Activated naive CD8-positive, alpha-beta T cell treated with anti-CD3 and anti-CD28 coated beads, Interleukin-2, amount 50 U/mL, for 24 hours (primary cell): ENCODE measurements around the gene EFNA5.

Source experiments
- ATAC-seq: fragments of 150-1000 bp; cut with Tn5 transposase; one replicate; pipeline ENCODE4 v1.10.0; 2021
- DNase-seq: peaks from one replicate; pipeline ENCODE4 v3.0.0; 2021
- H3K27ac Mint-ChIP-seq: one replicate; pipeline ENCODE4 v1.8.0; 2021; ENCODE audit warnings: mild to moderate bottlenecking, mixed read lengths
- H3K27me3 Mint-ChIP-seq: one replicate; pipeline ENCODE4 v1.8.0; 2021; ENCODE audit warnings: mixed read lengths
- H3K36me3 Mint-ChIP-seq: one replicate; pipeline ENCODE4 v1.8.0; 2021; ENCODE audit warnings: low read depth, mixed read lengths
- H3K4me1 Mint-ChIP-seq: one replicate; pipeline ENCODE4 v1.8.0; 2021; ENCODE audit warnings: mixed read lengths
- H3K4me3 Mint-ChIP-seq: one replicate; pipeline ENCODE4 v1.8.0; 2021; ENCODE audit warnings: mild to moderate bottlenecking, moderate library complexity, mixed read lengths
- H3K9me3 Mint-ChIP-seq: one replicate; pipeline ENCODE4 v1.8.0; 2021; ENCODE audit warnings: mixed read lengths

Gene EFNA5

DNA sequence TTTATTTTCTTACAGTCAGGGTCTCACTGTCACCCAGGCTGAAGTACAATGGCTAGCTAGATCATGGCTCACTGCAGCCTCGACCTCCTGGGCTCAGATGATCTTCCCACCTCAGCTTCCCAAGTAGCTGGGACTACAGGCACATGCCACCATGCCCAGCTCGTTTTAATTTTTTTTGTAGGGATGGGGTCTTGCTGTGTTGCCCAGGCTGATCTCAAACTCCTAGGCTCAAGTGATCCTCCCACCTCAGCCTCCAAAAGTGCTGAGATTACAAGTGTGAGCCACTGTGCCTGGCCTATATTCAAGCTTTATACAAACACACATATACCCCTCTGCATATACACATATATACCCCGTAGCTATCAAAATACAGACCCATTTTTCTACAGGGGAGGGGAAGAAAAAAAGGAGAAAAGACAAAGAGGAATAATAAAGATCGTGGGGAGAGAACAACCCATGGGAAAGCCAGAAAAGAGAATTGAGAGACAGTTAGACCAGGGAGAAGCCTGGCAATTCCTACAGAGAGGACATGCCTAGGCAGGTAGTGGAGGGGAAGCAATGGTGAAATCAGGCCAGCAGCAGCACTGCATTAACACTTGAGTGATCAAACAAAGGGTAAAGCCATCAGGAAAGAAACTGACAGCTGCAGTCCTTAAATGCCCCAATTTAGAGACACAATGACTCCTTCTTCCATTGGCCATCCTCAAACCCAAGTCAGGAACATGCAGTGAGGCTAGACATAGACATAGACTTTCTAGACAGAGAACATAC lies 102.7 kb downstream of the EFNA5 start:
- H3K4me1 Mint-ChIP-seq = peaks cover 18% of the 10 kb centered on the region
- DNase-seq = no peak

DNA sequence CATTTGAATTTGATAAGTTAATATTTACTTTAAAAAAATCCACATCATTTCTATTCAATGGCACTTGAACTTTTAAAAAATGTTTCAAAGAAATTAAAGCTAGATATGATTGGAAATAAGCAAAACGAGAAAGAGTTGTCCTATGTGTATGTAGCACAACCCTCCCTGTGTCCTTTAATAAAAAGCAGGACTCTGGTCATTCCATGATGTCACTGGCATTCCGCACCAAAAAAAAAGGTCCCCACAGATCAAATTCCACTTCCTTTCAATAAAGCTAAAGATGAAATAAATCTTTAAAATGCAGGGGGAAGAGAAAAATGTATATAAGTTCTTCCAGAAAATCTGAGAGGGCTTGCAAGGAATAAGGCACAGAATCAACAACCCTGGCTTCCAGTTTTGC lies 103.8 kb downstream of the EFNA5 start:
- Mint-ChIP-seq H3K27ac (no peak overlapping the region), H3K27me3 (peaks cover 19% of the 10 kb centered on the region), H3K9me3 (no peaks in the 10 kb centered on the region), H3K4me3 (no peak overlapping the region), H3K36me3 (no peaks in the 10 kb centered on the region), H3K4me1 (peaks cover 16% of the 10 kb centered on the region)
- DNase-seq (no peak), ATAC-seq (no peak)

More for the DNA sequence above, 102.7 kb downstream of the EFNA5 start:
- Mint-ChIP-seq H3K27me3 (peaks cover 26% of the 10 kb centered on the region), H3K27ac (no peak overlapping the region), H3K9me3 (no peaks in the 10 kb centered on the region), H3K36me3 (no peaks in the 10 kb centered on the region), H3K4me3 (no peak overlapping the region)
- ATAC-seq = no peak

DNA sequence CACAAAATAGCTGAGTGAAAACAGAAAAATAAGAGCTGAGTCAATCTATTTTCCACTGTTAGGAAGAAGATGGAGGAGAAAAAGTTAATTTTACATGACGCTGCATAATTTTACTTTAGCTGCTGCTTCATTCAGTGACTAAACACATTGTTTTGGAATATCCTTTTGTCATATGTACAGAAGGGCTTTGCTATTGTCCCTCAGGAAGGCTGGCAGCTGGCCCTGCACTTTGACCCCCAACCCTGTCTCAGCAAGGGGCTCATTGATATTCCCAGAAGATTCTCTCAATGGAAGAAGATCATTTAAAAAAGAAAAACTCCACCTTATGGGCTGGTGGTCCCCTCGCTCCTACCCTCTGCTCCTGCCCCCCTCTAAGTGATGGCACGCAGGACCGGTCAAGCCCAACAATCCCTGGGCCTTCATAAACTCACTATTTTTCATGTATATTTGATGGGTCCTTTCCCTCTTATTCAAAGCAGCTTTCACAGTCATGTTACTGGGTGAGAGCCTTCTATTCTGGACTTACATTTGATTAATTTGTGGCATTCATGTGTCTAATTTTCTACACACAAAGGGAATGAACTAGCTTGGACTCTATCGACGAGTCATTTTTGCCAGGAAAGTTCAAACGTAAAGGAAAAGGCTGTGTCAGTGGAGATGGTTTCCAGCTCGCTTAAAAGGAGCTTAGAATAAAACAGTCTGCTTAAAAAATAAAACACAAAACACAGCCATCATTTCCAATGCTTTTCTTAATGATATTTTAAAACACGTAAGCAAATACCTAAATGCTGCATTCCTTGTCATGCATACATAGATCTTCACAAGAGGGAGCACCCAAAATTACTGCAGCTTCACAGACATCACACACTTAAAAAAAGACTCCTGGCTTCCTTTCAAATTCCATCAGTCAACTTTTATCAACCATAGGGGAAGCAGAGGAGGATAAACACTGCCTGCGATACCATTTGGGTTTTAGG lies 104.7 kb downstream of the EFNA5 start:
- no peaks in the 10 kb centered on the region for H3K36me3 Mint-ChIP-seq
- no peak overlapping the region for H3K27ac Mint-ChIP-seq

DNA sequence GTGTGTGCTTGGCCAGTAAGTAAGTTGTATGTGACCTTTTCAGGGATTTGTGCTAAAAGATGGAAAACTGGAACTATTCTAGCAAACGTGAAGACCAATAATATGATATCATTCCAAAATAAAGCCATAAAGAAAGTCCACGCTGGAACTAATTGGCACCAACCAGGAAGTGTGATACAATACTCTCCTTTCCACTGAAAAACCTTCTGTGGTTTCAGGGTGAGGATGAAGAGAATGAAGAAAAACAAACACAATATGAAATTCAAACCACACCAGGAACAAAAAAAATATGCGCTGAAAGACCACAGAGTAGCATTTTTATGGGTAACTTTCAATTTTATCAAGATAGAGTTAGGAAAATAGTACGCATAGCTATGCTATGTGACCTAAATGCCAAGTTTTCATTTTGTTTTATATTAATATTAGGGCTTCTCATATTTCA lies 105.8 kb downstream of the EFNA5 start:
- Mint-ChIP-seq H3K27me3 (peaks cover 14% of the 10 kb centered on the region), H3K9me3 (no peaks in the 10 kb centered on the region), H3K36me3 (no peaks in the 10 kb centered on the region), H3K4me1 (no peaks in the 10 kb centered on the region), H3K27ac (no peak overlapping the region), H3K4me3 (no peak overlapping the region)
- DNase-seq (no peak), ATAC-seq (no peak)

More for the DNA sequence above, 104.7 kb downstream of the EFNA5 start:
- Mint-ChIP-seq H3K27me3 (peaks cover 17% of the 10 kb centered on the region), H3K4me1 (peaks cover 7% of the 10 kb centered on the region), H3K4me3 (no peak overlapping the region), H3K9me3 (no peaks in the 10 kb centered on the region)
- ATAC-seq (no peak), DNase-seq (no peak)

DNA sequence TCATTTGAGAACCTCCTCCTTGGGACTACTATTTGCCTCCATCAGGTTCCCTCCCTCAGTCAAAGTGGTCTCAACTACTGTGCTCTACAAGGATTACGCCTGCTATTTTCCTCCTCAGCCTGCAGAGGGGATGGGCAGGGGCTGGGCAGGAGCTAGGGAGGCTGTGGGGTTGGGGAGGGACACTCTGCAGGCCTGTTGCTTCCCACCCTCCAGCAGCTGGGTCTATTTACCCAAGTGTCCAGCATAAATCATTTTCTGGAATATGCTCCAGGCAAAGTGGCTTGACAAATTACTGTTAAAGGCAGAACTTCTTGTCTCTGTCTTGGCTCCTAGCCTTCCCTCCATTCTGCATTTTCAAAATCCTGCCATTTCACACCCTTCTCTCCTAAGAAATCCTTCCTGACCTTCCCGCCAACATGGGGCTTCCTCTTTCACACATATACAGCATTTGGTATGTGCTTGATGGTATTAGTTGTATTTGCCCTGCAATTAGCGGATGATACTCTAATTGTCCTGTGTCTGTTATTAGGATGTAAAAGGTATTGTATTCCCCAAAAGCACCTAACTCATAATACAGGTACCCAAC lies 106.7 kb downstream of the EFNA5 start:
- ATAC-seq (no peak), DNase-seq (no peak)
- no peak overlapping the region for H3K4me3 Mint-ChIP-seq
- H3K27me3 Mint-ChIP-seq = peaks cover 14% of the 10 kb centered on the region
- no peaks in the 10 kb centered on the region for H3K9me3 Mint-ChIP-seq
- no peaks in the 10 kb centered on the region for H3K4me1 Mint-ChIP-seq
- no peak overlapping the region for H3K27ac Mint-ChIP-seq
- H3K36me3 Mint-ChIP-seq = no peaks in the 10 kb centered on the region

DNA sequence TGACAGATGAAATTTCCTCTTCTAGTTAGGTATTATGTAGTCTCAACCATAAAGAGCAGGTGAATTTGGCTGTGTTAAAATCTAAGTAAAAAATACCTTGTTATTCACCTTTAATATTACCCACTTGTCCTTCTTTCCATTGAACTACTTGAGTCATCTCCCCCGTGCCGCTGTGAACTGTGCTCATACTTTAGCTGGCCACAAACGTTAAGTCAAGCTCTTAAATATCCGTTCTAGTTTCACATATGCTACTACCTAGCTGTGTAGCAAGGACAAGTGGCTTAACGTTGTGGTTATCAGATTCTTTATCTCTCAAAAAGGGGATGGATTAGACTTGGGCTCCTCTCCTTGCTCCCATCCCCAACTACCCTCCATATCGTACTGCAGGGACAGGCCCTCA lies 110.4 kb downstream of the EFNA5 start:
- Mint-ChIP-seq H3K4me1 (no peaks in the 10 kb centered on the region), H3K27me3 (peaks cover 10% of the 10 kb centered on the region), H3K27ac (no peak overlapping the region), H3K4me3 (no peak overlapping the region), H3K36me3 (no peaks in the 10 kb centered on the region), H3K9me3 (no peaks in the 10 kb centered on the region)
- DNase-seq = no peak
- no peak for ATAC-seq

DNA sequence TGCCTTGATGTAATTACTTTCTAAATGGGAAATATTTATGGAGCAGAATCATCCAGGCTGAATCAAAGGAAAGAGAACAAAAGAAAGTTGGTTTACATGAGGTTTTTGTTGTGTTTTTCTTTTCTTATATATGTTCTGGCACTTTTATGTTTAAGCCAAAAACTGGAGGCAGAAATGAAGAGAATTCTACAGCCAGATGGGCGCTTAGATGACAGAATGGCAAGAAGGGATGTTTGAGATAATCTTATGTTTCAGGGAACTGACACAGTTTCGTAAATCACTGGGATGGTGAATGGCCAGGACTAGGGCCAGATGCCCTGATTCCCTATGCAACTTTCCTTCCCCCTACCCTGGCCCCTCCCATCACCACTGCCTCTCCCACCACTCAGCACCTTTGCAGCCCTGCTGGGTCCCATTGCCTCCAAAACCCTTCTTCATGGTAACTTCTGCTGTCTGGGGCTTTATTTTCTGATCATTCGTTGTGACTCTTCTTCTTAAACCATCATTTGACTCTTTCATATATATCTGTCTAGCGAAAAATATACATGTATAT lies 111.8 kb downstream of the EFNA5 start:
- H3K4me3 Mint-ChIP-seq = no peak overlapping the region
- no peaks in the 10 kb centered on the region for H3K36me3 Mint-ChIP-seq
- peaks cover 6% of the 10 kb centered on the region for H3K27me3 Mint-ChIP-seq
- ATAC-seq (no peak), DNase-seq (no peak)
- no peaks in the 10 kb centered on the region for H3K4me1 Mint-ChIP-seq
- no peaks in the 10 kb centered on the region for H3K9me3 Mint-ChIP-seq
- H3K27ac Mint-ChIP-seq = no peak overlapping the region

DNA sequence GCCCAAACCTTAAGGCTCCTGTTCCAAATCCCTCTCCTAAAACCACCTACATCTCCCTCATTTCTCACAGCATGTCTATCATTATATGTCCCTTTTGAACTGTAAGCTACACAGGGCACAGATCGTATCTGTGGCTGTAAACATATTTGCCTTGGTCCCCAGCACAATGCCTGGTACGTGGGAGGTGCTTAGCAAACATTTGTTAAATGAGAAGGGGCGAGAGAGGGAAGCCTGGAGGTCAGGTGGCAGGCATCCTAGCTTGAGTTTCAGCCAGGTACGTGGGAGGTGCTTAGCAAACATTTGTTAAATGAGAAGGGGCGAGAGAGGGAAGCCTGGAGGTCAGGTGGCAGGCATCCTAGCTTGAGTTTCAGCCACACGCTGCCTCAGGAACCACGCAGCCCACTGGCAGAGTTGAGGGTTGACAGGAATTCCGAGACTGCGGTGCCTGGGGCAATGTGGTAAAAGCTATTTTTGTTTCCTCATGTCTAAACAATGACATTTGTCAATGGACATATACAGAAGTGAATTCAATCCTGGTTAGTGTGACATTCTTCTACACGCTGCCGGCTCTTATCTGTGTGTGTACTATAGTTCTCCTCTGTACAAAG lies 113.6 kb downstream of the EFNA5 start:
- Mint-ChIP-seq H3K27ac (no peak overlapping the region), H3K4me1 (no peaks in the 10 kb centered on the region), H3K27me3 (peaks cover 2% of the 10 kb centered on the region), H3K36me3 (no peaks in the 10 kb centered on the region), H3K9me3 (no peaks in the 10 kb centered on the region), H3K4me3 (no peak overlapping the region)
- ATAC-seq = no peak
- no peak for DNase-seq

DNA sequence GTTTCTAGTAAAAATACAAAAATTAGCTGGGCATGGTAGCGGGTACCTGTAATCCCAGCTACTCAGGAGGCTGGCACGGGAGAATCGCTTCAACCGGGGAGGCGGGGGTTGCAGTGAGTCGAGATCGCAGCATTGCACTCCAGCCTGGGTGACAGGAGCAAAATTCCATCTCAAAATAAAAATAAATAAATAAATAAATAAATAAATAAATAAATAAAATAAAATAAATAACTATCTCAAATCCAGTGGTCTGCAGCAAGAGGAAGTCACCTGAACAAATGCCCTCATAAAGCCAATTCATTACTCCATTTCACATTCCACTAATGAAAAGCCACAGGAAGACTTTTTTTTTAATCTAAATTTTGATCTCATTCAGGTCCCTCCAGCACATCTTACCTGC lies 114.2 kb downstream of the EFNA5 start:
- Mint-ChIP-seq H3K27me3 (no peaks in the 10 kb centered on the region), H3K4me1 (no peaks in the 10 kb centered on the region), H3K9me3 (no peaks in the 10 kb centered on the region), H3K36me3 (no peaks in the 10 kb centered on the region), H3K27ac (no peak overlapping the region), H3K4me3 (no peak overlapping the region)
- DNase-seq (no peak), ATAC-seq (no peak)

DNA sequence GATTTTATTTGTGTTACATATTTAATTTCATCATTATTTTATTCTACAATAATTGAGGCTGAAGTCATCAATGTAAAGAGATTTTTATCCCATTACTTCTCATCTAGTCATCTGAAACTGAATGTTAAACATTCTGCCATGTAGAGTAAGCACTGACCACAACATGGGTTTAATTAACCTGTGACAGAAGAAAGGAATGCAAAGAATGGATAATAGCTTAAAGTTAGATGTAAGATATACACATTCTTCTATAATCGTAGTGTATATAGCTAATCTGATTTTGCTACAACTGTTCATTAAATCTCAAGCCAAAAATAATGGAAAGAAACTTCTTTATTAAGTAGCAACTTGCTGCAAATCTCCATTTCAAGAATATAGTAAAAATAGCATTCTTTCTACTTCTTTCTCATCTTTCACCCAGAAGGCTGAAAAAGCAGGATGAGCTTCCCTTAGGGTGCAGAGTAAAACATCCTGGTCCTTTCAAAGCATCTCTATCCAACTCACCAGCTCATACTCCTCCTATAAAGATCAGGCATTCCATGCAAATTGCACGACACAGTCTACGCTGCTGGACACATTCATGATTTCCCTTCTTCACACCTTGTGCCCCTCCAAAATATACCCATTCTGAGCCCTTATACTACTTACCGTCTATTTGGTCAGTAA lies 115.2 kb downstream of the EFNA5 start:
- no peak for DNase-seq
- Mint-ChIP-seq H3K4me3 (no peak overlapping the region), H3K36me3 (no peaks in the 10 kb centered on the region), H3K4me1 (no peaks in the 10 kb centered on the region), H3K9me3 (no peaks in the 10 kb centered on the region), H3K27me3 (no peaks in the 10 kb centered on the region), H3K27ac (no peak overlapping the region)
- ATAC-seq = no peak

DNA sequence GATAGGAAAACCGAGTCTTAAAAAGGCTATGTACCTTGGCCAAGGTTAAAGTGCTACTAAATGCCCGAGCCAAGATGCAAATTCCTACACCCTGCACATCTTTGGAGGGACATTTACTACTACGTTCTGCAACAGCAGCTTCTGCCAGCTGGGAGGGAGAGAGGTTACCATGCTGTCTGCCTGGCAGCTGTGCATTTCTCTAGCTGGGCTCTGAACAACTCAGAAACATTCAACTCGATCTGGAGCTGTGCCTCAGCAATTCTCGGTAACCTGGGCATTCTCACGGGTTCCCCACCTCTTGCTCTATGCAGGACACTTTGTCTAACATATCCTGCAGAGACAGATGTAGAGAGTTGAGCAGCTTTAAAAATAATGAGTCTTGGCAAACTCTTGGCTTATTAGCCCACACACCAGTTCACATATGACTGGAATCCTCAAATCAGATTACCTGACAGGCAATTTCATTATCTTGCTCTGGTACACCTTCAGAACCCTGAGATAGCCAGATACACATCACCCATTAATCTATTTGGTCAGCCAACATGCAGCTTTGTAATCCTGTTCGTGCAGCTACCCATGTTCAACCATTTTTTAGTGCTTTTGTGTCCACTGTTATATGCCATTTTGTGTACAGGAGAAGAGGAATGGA lies 115.8 kb downstream of the EFNA5 start:
- H3K27ac Mint-ChIP-seq = no peak overlapping the region
- H3K4me1 Mint-ChIP-seq = no peaks in the 10 kb centered on the region
- no peaks in the 10 kb centered on the region for H3K36me3 Mint-ChIP-seq
- DNase-seq (no peak), ATAC-seq (no peak)
- H3K9me3 Mint-ChIP-seq = no peaks in the 10 kb centered on the region
- H3K27me3 Mint-ChIP-seq = no peaks in the 10 kb centered on the region
- H3K4me3 Mint-ChIP-seq = no peak overlapping the region

DNA sequence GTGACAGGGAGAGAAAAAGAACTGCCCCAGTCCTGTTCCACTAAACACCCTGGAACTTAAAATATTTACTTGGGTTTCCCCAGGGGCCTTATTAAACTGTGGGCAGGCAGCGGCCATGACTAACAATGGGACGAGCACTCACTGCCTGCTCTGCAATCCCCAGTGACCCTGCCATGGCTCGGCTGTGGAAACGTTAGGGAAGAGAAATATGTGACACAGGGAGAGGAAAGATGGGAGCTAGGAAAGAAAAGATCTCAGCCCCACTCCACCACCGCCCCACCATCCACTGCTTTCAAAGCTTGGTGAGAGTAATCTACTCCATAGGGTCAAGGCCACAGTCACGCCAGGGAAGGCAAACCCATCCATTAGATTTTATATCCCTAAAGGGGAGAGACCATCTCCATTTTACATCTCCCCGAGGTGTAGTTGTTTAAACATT lies 117.6 kb downstream of the EFNA5 start:
- ATAC-seq (no peak), DNase-seq (no peak)
- Mint-ChIP-seq H3K36me3 (no peaks in the 10 kb centered on the region), H3K4me1 (no peaks in the 10 kb centered on the region), H3K27ac (no peak overlapping the region), H3K27me3 (no peaks in the 10 kb centered on the region), H3K4me3 (no peak overlapping the region), H3K9me3 (no peaks in the 10 kb centered on the region)

DNA sequence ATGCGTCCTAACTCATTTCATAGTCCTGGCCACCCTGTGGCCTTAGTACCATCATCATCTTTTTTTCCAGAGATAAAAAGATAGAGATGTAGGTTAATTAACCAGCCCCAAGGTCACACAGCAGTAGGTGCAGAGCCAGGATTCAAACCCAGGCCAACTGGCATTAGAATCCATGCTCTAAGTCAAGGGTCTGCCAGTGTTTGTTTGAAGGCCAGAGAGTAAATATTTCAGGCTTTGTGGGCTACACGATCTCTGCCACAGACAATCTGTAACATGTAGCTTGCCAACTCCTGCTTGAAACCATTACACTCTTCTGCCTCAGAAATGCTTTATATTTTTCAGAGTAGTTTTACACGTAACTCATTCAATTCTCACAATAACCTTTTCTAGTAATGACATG lies 119.6 kb downstream of the EFNA5 start:
- ATAC-seq = no peak
- no peaks in the 10 kb centered on the region for H3K4me1 Mint-ChIP-seq
- no peaks in the 10 kb centered on the region for H3K27me3 Mint-ChIP-seq
- no peak for DNase-seq
- no peaks in the 10 kb centered on the region for H3K36me3 Mint-ChIP-seq
- H3K4me3 Mint-ChIP-seq = no peak overlapping the region
- no peaks in the 10 kb centered on the region for H3K9me3 Mint-ChIP-seq
- H3K27ac Mint-ChIP-seq = no peak overlapping the region
